Erythroblast (primary cell): ENCODE results near the gene SLC1A4.

Source experiments
- GATA1 ChIP-seq: IDR thresholded peaks from 2 replicates; pipeline ENCODE4 v1.6.1; 2011; ENCODE audit warnings: low read depth, mild to moderate bottlenecking, control low read depth, low read length, moderate library complexity
- POLR2A ChIP-seq: IDR thresholded peaks from 2 replicates; pipeline ENCODE4 v1.6.1; 2011; ENCODE audit warnings: mild to moderate bottlenecking, low read length

DNA sequence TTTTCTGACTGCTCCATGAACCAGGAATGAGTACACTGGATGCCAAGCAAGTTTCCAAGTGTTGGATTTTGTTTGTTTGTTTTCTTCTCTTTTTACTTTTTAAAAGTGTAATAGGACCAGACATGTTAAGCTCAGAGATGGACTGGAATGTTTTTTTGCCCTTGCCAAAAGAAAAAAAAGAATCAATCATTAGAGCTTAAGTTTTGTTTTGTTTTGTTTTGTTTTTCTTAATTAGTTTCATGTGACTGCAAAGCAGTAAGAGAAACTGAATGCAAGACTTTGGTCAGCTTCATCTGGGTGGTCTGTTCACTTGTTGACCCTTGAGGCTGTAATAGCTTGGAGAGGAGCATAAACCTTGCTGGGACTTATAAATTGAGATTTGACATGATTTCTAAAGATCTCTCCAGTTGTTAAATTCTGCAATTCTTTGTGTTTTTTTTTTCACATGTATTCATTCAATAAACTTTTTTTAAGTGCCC lies 42.4 kb upstream of the SLC1A4 start:
- no peak for TF ChIP-seq POLR2A
- TF ChIP-seq GATA1, result no peak
